HEK293 (cell line): ENCODE measurements around the gene C4orf36.

Experiments
- CTCF ChIA-PET: fragments of 350-600 bp; formaldehyde crosslinking; extraction: SDS; loops from one replicate; lab custom pipeline; 2021; ENCODE audit warnings: antibody characterized with exemption; lab: Yijun Ruan, JAX
- POLR2A ChIA-PET: fragments of 300-600 bp; formaldehyde crosslinking; extraction: SDS; loops from one replicate; lab custom pipeline; 2020; ENCODE audit warnings: antibody characterized with exemption, inconsistent platforms; lab: Yijun Ruan, JAX
- H3K27ac ChIP-seq: fragments of 200-500 bp; sonication (Bioruptor generic); 2 replicates; pipeline ENCODE4 v1.5.1; 2014; ENCODE audit warnings: low read depth, low read length, control low read depth, inconsistent platforms; ENCODE audit errors: extremely low read depth
- H3K36me3 ChIP-seq, 2 experiments: fragments of 200-500 bp in 1 of 2; sonication (Bioruptor generic) in 1 of 2; 1 replicate in 1 of 2; 2 replicates in 1 of 2; pipeline ENCODE4 v1.5.1; 2014 to 2017; ENCODE audit warnings: inconsistent platforms in 2 of 2, low read length in 2 of 2; ENCODE audit not compliant: control insufficient read depth in 2 of 2, insufficient read depth in 1 of 2
- H3K4me1 ChIP-seq: fragments of 200-500 bp; sonication (Bioruptor generic); 2 replicates; pipeline ENCODE4 v1.5.1; 2014; ENCODE audit warnings: mild to moderate bottlenecking, low read length, inconsistent platforms; ENCODE audit not compliant: control insufficient read depth, insufficient read depth
- H3K4me3 ChIP-seq: 2 replicates; pipeline ENCODE4 v1.5.1; 2011; ENCODE audit warnings: low read depth, mild to moderate bottlenecking, control low read depth, low read length, moderate library complexity
- H3K9me3 ChIP-seq: fragments of 200-500 bp; sonication (Bioruptor generic); 2 replicates; pipeline ENCODE4 v1.5.1; 2014; ENCODE audit warnings: low read depth, low read length, inconsistent platforms; ENCODE audit not compliant: control insufficient read depth, insufficient read depth
- SALL2 ChIP-seq: fragments of 450-650 bp; formaldehyde crosslinking; IDR thresholded peaks from 2 replicates; pipeline ENCODE4 v1.5.0; 2017; ENCODE audit warnings: missing biosample characterization, mild to moderate bottlenecking, missing genetic modification characterization, borderline replicate concordance
- SCRT2 ChIP-seq: fragments of 450-650 bp; formaldehyde crosslinking; IDR thresholded peaks from 2 replicates; pipeline ENCODE4 v1.5.1; 2016; ENCODE audit warnings: missing biosample characterization, missing genetic modification characterization
- ZFP69B ChIP-seq: fragments of 450-650 bp; formaldehyde crosslinking; IDR thresholded peaks from 2 replicates; pipeline ENCODE4 v1.5.1; 2016; ENCODE audit warnings: missing biosample characterization, missing genetic modification characterization
- ZNF10 ChIP-seq: fragments of 450-650 bp; formaldehyde crosslinking; IDR thresholded peaks from 2 replicates; pipeline ENCODE4 v1.5.1; 2017; ENCODE audit warnings: missing biosample characterization, missing genetic modification characterization
- ZNF426 ChIP-seq: fragments of 450-650 bp; formaldehyde crosslinking; IDR thresholded peaks from 2 replicates; pipeline ENCODE4 v1.5.1; 2017; ENCODE audit warnings: missing biosample characterization, missing genetic modification characterization, mild to moderate bottlenecking, inconsistent platforms, moderate library complexity
- ZNF530 ChIP-seq: fragments of 450-650 bp; formaldehyde crosslinking; IDR thresholded peaks from 2 replicates; pipeline ENCODE4 v1.5.1; 2016; ENCODE audit warnings: low read depth, missing biosample characterization, missing genetic modification characterization
- ZNF555 ChIP-seq: fragments of 450-650 bp; formaldehyde crosslinking; conservative IDR thresholded peaks from 2 replicates; pipeline ENCODE4 v1.5.1; 2017; ENCODE audit warnings: missing biosample characterization, mild to moderate bottlenecking, missing genetic modification characterization, inconsistent platforms
- ZNF561 ChIP-seq: fragments of 450-650 bp; IDR thresholded peaks from 2 replicates; pipeline ENCODE4 v1.5.1; 2018; ENCODE audit warnings: missing biosample characterization, missing genetic modification characterization, borderline replicate concordance
- ZNF660 ChIP-seq: fragments of 450-650 bp; IDR thresholded peaks from 2 replicates; pipeline ENCODE4 v1.5.1; 2018; ENCODE audit warnings: missing biosample characterization, mild to moderate bottlenecking, missing genetic modification characterization
- ZNF670 ChIP-seq: fragments of 450-650 bp; formaldehyde crosslinking; IDR thresholded peaks from 2 replicates; pipeline ENCODE4 v1.5.1; 2016; ENCODE audit warnings: missing biosample characterization, missing genetic modification characterization, low read depth
- ZNF830 ChIP-seq: fragments of 450-650 bp; IDR thresholded peaks from 2 replicates; pipeline ENCODE4 v1.5.0; 2018; ENCODE audit warnings: missing biosample characterization, missing genetic modification characterization, low read depth, mild to moderate bottlenecking, moderate library complexity
- TF ChIP-seq, protein P1 (sequence below): IDR thresholded peaks from 2 replicates; pipeline ENCODE4 v1.6.1; 2011; ENCODE audit warnings: mild to moderate bottlenecking, low read depth, low read length, borderline replicate concordance
- TF ChIP-seq, protein P2 (sequence below): fragments of 450-650 bp; formaldehyde crosslinking; IDR thresholded peaks from 2 replicates; pipeline ENCODE4 v1.5.1; 2017; ENCODE audit warnings: missing biosample characterization, missing genetic modification characterization
- TF ChIP-seq, protein P3 (sequence below): fragments of 450-650 bp; formaldehyde crosslinking; conservative IDR thresholded peaks from 2 replicates; pipeline ENCODE4 v1.5.1; 2016; ENCODE audit warnings: low read depth, missing biosample characterization, missing genetic modification characterization
- TF ChIP-seq, protein P4 (sequence below): fragments of 450-650 bp; formaldehyde crosslinking; IDR thresholded peaks from 2 replicates; pipeline ENCODE4 v1.5.1; 2016; ENCODE audit warnings: missing biosample characterization, missing genetic modification characterization
- TF ChIP-seq, protein P5 (sequence below): fragments of 450-650 bp; formaldehyde crosslinking; IDR thresholded peaks from 2 replicates; pipeline ENCODE4 v1.5.1; 2016; ENCODE audit warnings: missing biosample characterization, missing genetic modification characterization, borderline replicate concordance
- TF ChIP-seq, protein P6 (sequence below): fragments of 450-650 bp; formaldehyde crosslinking; IDR thresholded peaks from 2 replicates; pipeline ENCODE4 v1.5.1; 2016; ENCODE audit warnings: missing biosample characterization, missing genetic modification characterization

C4orf36 gene

DNA sequence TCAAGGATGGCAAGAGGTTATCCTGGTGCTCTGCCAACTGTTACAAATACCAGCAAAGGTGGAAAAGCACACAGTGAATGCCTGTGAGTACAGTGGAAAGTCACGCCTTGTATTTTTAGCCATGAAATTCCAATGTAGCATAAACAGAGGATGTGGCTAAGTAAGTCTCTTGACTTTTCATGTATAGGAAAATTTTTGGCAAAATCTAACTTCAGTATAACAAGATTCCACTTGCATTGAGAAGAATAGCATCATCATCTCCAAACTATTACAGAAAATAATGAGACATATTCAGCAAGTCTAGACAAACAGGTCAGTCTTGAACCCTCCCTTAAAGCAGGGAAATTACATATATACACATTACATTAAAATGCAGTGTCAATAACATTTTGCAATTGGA lies 50.9 kb downstream of the C4orf36 start (continued):
- no peak for TF ChIP-seq ZNF530
- no peak for TF ChIP-seq SCRT2 (tag by site-specific recombination)
- TF ChIP-seq, protein P1, sequence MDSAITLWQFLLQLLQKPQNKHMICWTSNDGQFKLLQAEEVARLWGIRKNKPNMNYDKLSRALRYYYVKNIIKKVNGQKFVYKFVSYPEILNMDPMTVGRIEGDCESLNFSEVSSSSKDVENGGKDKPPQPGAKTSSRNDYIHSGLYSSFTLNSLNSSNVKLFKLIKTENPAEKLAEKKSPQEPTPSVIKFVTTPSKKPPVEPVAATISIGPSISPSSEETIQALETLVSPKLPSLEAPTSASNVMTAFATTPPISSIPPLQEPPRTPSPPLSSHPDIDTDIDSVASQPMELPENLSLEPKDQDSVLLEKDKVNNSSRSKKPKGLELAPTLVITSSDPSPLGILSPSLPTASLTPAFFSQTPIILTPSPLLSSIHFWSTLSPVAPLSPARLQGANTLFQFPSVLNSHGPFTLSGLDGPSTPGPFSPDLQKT, result no peak
- TF ChIP-seq ZFP69B (tag by site-specific recombination), result no peak
- TF ChIP-seq ZNF561 (tag by site-specific recombination), result no peak
- TF ChIP-seq, protein P2, sequence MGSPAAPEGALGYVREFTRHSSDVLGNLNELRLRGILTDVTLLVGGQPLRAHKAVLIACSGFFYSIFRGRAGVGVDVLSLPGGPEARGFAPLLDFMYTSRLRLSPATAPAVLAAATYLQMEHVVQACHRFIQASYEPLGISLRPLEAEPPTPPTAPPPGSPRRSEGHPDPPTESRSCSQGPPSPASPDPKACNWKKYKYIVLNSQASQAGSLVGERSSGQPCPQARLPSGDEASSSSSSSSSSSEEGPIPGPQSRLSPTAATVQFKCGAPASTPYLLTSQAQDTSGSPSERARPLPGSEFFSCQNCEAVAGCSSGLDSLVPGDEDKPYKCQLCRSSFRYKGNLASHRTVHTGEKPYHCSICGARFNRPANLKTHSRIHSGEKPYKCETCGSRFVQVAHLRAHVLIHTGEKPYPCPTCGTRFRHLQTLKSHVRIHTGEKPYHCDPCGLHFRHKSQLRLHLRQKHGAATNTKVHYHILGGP, result no peak
- TF ChIP-seq, all 188 proteins: peak for 0

DNA sequence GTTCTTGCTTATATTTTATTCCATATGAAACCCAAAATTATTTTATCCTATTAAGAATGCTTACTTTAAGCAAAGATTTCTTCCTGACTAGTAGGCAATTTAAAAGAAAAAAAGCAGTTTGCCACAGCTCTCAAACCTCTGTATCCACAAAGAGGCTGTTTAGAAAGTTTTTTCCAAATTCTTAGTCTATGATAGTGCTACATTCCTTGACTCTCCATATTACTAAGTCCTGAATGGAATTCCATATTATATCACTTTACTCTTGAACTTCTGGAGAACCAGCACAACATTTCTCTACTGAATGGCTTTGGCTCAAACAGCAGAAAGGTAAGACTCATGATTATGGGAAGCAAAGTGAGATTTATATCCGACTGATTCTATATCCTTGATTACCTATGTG lies 51.4 kb downstream of the C4orf36 start:
- ChIA-PET POLR2A (no interaction called here), CTCF (no interaction called here)
- H3K9me3 ChIP-seq, result no peaks in the 10 kb centered on the region
- H3K4me1 ChIP-seq, result no peaks in the 10 kb centered on the region
- TF ChIP-seq ZNF555 (tag by site-specific recombination), result no peak
- no peak for TF ChIP-seq ZNF830 (tag by site-specific recombination)
- TF ChIP-seq ZNF530, result no peak
- no peak for TF ChIP-seq ZNF10 (tag by site-specific recombination)
- TF ChIP-seq ZNF660 (tag by site-specific recombination), result no peak
- TF ChIP-seq, protein P3, sequence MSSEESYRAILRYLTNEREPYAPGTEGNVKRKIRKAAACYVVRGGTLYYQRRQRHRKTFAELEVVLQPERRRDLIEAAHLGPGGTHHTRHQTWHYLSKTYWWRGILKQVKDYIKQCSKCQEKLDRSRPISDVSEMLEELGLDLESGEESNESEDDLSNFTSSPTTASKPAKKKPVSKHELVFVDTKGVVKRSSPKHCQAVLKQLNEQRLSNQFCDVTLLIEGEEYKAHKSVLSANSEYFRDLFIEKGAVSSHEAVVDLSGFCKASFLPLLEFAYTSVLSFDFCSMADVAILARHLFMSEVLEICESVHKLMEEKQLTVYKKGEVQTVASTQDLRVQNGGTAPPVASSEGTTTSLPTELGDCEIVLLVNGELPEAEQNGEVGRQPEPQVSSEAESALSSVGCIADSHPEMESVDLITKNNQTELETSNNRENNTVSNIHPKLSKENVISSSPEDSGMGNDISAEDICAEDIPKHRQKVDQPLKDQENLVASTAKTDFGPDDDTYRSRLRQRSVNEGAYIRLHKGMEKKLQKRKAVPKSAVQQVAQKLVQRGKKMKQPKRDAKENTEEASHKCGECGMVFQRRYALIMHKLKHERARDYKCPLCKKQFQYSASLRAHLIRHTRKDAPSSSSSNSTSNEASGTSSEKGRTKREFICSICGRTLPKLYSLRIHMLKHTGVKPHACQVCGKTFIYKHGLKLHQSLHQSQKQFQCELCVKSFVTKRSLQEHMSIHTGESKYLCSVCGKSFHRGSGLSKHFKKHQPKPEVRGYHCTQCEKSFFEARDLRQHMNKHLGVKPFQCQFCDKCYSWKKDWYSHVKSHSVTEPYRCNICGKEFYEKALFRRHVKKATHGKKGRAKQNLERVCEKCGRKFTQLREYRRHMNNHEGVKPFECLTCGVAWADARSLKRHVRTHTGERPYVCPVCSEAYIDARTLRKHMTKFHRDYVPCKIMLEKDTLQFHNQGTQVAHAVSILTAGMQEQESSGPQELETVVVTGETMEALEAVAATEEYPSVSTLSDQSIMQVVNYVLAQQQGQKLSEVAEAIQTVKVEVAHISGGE, result no peak
- TF ChIP-seq ZNF670 (tag by site-specific recombination), result no peak
- TF ChIP-seq, protein P4, sequence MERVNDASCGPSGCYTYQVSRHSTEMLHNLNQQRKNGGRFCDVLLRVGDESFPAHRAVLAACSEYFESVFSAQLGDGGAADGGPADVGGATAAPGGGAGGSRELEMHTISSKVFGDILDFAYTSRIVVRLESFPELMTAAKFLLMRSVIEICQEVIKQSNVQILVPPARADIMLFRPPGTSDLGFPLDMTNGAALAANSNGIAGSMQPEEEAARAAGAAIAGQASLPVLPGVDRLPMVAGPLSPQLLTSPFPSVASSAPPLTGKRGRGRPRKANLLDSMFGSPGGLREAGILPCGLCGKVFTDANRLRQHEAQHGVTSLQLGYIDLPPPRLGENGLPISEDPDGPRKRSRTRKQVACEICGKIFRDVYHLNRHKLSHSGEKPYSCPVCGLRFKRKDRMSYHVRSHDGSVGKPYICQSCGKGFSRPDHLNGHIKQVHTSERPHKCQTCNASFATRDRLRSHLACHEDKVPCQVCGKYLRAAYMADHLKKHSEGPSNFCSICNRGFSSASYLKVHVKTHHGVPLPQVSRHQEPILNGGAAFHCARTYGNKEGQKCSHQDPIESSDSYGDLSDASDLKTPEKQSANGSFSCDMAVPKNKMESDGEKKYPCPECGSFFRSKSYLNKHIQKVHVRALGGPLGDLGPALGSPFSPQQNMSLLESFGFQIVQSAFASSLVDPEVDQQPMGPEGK (tag by site-specific recombination), result no peak
- TF ChIP-seq, protein P5, sequence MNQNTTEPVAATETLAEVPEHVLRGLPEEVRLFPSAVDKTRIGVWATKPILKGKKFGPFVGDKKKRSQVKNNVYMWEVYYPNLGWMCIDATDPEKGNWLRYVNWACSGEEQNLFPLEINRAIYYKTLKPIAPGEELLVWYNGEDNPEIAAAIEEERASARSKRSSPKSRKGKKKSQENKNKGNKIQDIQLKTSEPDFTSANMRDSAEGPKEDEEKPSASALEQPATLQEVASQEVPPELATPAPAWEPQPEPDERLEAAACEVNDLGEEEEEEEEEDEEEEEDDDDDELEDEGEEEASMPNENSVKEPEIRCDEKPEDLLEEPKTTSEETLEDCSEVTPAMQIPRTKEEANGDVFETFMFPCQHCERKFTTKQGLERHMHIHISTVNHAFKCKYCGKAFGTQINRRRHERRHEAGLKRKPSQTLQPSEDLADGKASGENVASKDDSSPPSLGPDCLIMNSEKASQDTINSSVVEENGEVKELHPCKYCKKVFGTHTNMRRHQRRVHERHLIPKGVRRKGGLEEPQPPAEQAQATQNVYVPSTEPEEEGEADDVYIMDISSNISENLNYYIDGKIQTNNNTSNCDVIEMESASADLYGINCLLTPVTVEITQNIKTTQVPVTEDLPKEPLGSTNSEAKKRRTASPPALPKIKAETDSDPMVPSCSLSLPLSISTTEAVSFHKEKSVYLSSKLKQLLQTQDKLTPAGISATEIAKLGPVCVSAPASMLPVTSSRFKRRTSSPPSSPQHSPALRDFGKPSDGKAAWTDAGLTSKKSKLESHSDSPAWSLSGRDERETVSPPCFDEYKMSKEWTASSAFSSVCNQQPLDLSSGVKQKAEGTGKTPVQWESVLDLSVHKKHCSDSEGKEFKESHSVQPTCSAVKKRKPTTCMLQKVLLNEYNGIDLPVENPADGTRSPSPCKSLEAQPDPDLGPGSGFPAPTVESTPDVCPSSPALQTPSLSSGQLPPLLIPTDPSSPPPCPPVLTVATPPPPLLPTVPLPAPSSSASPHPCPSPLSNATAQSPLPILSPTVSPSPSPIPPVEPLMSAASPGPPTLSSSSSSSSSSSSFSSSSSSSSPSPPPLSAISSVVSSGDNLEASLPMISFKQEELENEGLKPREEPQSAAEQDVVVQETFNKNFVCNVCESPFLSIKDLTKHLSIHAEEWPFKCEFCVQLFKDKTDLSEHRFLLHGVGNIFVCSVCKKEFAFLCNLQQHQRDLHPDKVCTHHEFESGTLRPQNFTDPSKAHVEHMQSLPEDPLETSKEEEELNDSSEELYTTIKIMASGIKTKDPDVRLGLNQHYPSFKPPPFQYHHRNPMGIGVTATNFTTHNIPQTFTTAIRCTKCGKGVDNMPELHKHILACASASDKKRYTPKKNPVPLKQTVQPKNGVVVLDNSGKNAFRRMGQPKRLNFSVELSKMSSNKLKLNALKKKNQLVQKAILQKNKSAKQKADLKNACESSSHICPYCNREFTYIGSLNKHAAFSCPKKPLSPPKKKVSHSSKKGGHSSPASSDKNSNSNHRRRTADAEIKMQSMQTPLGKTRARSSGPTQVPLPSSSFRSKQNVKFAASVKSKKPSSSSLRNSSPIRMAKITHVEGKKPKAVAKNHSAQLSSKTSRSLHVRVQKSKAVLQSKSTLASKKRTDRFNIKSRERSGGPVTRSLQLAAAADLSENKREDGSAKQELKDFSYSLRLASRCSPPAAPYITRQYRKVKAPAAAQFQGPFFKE (tag by site-specific recombination), result no peak
- TF ChIP-seq, protein P6, sequence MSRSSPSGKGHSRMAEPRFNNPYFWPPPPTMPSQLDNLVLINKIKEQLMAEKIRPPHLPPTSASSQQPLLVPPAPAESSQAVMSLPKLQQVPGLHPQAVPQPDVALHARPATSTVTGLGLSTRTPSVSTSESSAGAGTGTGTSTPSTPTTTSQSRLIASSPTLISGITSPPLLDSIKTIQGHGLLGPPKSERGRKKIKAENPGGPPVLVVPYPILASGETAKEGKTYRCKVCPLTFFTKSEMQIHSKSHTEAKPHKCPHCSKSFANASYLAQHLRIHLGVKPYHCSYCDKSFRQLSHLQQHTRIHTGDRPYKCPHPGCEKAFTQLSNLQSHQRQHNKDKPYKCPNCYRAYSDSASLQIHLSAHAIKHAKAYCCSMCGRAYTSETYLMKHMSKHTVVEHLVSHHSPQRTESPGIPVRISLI (tag by site-specific recombination), result no peak
- TF ChIP-seq SALL2 (tag by site-specific recombination), result no peak
- TF ChIP-seq ZNF426, result no peak
- H3K4me3 ChIP-seq, result no peak overlapping the region
- no peak overlapping the region for H3K27ac ChIP-seq
- H3K36me3 ChIP-seq, result no peaks in the 10 kb centered on the region
